Thyroid gland (tissue), 4 donors: ENCODE data around the gene UTS2B. TPM values are rescaled to one million over a fixed set of nuclear protein-coding genes. Genes with fewer than 3 reads are reported as not detected.

ENCODE experiments used
- DNase-seq, 2 donors: peaks; one replicate each; pipeline ENCODE4 v3.0.0-alpha.2; 2019
- H3K27ac ChIP-seq, 3 donors: fragments of 200-600 bp; sonication (generic); 1 replicate in 2 of 3; 2 replicates in 1 of 3; pipeline ENCODE4 v1.5.1; 2016 to 2019; ENCODE audit warnings: mild to moderate bottlenecking in 1 of 3, moderate library complexity in 1 of 3
- H3K27me3 ChIP-seq: fragments of 200-600 bp; sonication (generic); one replicate; pipeline ENCODE4 v1.5.1; 2019
- H3K36me3 ChIP-seq, 2 donors: fragments of 200-600 bp; sonication (generic); one replicate each; pipeline ENCODE4 v1.5.1; 2016 to 2019
- H3K4me1 ChIP-seq, 2 donors: fragments of 200-600 bp; sonication (generic); one replicate each; pipeline ENCODE4 v1.5.1; 2017 to 2019
- H3K4me3 ChIP-seq, 3 donors: fragments of 200-600 bp; sonication (generic); replicated peaks in 1 of 3; 1 replicate in 2 of 3; 2 replicates in 1 of 3; pipeline ENCODE4 v1.5.1; 2016; ENCODE audit warnings: mild to moderate bottlenecking in 1 of 3
- H3K9me3 ChIP-seq: fragments of 200-600 bp; sonication (generic); one replicate; pipeline ENCODE4 v1.5.1; 2017
- POLR2A ChIP-seq, 2 donors: fragments of 450-650 bp; IDR thresholded peaks; one replicate each; pipeline ENCODE4 v1.6.1; 2017; ENCODE audit warnings: antibody characterized with exemption in 2 of 2, mild to moderate bottlenecking in 2 of 2, moderate library complexity in 1 of 2
- WGBS, 2 donors: methylation state at CpG; one replicate each; pipeline ENCODE4 v1.1.5; 2017; 5-methylcytosine and 5-hydroxymethylcytosine counted together
- intact Hi-C: fragments of 100-400 bp; cut with DNase I; formaldehyde crosslinking; loops from one replicate; pipeline ENCODE4 v1.15.1; 2023
- total RNA-seq, 4 donors: library from RNA; depleted of rRNA; stranded (reverse); fragments of >200 nt; gene quantifications; one replicate each; pipeline ENCODE4 v1.2.3, GENCODE V29; 2016
- TF ChIP-seq, protein P1 (sequence below), 6 experiments: fragments of 200-600 bp in 3 of 6; fragments of 450-650 bp in 3 of 6; sonication (generic) in 3 of 6; IDR thresholded peaks; one replicate each; pipeline ENCODE4 v1.5.1; 2016 to 2019; ENCODE audit warnings: antibody characterized with exemption in 6 of 6, mild to moderate bottlenecking in 2 of 6, inconsistent platforms in 1 of 6, moderate library complexity in 1 of 6

Gene UTS2B
- total RNA-seq, 4 donors from 2014 or later, result 0.27 to 2.0 (median 1.4) TPM; not detected in 1

DNA sequence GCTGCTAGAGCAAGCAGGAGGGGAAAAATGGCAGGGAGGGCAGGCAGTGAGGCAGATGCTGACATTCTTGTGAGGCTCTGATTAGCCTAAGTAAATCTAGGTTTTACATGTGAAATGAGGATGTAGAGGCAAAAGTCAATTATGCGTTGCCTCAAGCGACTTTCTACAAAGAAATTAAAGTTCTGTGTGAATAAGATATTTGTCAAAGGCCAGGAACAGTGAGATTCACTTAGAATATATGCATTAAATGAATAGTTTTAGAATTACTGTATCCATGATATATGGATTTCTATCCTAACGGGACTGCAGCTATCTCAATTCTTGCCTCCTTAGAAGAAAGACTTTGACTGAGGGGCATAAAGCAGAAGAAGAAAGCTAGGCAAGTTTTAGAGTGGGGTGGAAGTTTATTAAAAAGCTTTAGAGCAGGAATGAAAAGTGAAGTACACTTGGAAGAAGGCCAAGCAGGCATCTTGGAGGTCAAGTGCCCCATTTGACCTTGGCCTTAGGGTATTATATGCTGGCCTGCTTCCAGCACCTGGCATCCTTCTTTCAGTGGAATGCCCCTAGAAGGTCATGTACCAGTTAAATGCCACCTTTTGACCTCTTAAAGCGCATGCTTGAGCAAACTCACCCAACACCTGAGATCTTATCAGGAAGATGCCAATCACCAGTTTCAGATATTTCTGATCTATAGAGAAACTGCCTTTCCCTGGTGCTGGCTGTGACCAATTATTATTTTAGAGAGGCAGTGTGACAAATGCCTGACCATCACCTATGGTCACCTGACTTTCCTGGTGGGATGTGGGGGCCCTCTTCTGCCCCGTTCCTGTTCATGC lies 93.1 kb downstream of the UTS2B start:
- H3K36me3 ChIP-seq, result no peaks in the 10 kb centered on the region
- no peak for DNase-seq
- intact Hi-C loops, result no loop called here
- no peak overlapping the region for H3K27ac ChIP-seq
- H3K27me3 ChIP-seq, result no peaks in the 10 kb centered on the region
- H3K4me1 ChIP-seq, result no peaks in the 10 kb centered on the region
- H3K4me3 ChIP-seq, result no peak overlapping the region
- TF ChIP-seq, protein P1, sequence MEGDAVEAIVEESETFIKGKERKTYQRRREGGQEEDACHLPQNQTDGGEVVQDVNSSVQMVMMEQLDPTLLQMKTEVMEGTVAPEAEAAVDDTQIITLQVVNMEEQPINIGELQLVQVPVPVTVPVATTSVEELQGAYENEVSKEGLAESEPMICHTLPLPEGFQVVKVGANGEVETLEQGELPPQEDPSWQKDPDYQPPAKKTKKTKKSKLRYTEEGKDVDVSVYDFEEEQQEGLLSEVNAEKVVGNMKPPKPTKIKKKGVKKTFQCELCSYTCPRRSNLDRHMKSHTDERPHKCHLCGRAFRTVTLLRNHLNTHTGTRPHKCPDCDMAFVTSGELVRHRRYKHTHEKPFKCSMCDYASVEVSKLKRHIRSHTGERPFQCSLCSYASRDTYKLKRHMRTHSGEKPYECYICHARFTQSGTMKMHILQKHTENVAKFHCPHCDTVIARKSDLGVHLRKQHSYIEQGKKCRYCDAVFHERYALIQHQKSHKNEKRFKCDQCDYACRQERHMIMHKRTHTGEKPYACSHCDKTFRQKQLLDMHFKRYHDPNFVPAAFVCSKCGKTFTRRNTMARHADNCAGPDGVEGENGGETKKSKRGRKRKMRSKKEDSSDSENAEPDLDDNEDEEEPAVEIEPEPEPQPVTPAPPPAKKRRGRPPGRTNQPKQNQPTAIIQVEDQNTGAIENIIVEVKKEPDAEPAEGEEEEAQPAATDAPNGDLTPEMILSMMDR (IDR thresholded peaks at IDR 0.05), result no peak
- TF ChIP-seq POLR2A (IDR thresholded peaks at IDR 0.05), result no peak
- 82 to 94% methylated on average over 5 of the region's 5 CpGs for WGBS, 2 donors
- H3K9me3 ChIP-seq, result no peaks in the 10 kb centered on the region

DNA sequence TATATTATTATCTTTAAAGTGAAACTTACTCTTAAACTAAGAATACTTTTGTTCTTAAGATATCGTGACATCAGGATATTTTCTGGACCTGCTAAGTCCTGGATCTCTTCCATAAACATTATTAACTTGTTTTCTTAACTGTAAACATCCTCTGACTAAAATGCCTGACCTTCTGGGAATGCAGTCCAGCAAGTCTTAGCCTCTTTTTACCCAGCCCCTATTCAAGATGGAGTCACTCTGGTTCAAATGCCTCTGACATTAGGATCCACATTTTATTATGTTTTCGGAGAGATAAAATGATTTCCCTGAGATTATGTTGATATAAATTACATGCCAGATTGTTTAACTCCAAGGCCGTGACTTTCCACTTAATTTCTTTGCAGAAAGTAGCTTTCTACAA lies 93.7 kb downstream of the UTS2B start:
- no peaks in the 10 kb centered on the region for H3K4me1 ChIP-seq
- 75 to 87% methylated on average over 3 of the region's 3 CpGs for WGBS, 2 donors
- H3K27me3 ChIP-seq, result no peaks in the 10 kb centered on the region
- H3K36me3 ChIP-seq, result no peaks in the 10 kb centered on the region
- no peaks in the 10 kb centered on the region for H3K9me3 ChIP-seq
- TF ChIP-seq, protein P1 (IDR thresholded peaks at IDR 0.05), result no peak
- TF ChIP-seq POLR2A (IDR thresholded peaks at IDR 0.05), result no peak
- H3K27ac ChIP-seq, result no peak overlapping the region
- intact Hi-C loops, result no loop called here
- DNase-seq, result no peak
- H3K4me3 ChIP-seq, result no peak overlapping the region

DNA sequence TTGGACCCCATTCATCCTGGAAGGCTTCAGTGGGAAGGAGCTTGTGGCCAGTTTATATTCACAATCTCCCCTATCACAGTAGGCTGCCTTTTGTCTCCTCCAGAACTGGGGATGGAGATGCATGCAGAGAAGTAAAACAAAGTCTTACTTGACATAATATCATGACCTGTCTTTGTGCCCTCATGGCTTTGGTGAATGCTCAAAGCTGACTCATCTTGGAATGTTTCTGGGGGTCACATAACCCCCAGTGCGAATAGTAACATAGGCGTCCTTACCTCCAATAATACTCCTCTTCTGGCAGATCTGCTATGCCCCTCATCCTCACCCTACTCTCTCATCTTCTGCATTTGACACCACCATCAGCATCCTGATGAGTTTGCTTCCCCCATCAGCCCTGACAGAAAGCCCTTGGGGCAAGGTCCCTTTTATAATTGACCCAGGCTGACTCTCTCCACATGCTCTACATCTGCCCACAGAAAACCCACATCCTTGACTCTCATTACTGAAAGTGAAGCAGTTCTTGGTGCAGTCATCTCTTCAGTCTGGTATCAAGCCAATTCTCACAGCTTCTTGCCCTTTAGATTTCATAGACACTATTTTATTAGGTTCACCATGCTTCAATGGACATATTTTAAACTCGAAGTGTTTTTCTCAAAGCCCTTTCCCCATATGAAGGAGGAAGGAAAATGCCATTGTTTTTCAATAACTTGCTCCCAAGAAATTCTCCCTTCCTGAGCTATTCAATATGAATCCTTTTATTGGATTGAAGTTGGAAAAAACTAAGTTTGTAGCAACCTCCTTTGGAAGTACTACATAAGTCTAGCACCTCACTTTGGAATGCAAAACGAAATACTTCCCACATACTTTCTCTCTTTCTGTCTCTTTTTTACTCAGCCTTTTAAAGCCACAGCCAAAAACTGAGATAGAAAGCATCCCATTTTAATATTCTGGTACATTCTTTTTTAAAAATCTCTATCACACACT lies 94.7 kb downstream of the UTS2B start:
- no peak for TF ChIP-seq POLR2A (IDR thresholded peaks at IDR 0.05)
- TF ChIP-seq, protein P1 (IDR thresholded peaks at IDR 0.05), result no peak
- intact Hi-C loops, result no loop called here
- Histone ChIP-seq H3K4me3 (no peak overlapping the region), H3K36me3 (no peaks in the 10 kb centered on the region), H3K9me3 (no peaks in the 10 kb centered on the region), H3K27ac (no peak overlapping the region), H3K4me1 (no peaks in the 10 kb centered on the region), H3K27me3 (no peaks in the 10 kb centered on the region)
- WGBS, 2 donors, result 69 to 71% methylated on average over 4 of the region's 4 CpGs
- no peak for DNase-seq

DNA sequence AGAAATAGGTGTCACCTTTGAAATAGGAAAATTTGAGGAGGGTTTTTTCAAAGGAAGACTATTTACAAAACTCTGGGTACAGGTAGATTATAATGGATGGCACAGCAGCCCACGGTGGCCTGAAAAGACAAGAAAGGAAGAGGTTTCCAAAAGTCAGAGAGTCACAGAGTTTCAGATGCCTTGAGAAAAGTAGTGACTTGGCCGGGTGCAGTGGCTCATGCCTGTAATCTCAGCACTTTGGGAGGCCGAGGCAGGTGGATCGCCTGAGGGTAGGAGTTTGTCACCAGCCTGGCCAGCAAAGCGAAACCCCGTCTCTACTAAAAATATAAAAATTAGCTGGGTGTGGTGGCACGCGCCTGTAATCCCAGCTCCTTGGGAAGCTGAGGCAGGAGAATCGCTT lies 96.1 kb downstream of the UTS2B start:
- H3K36me3 ChIP-seq, result no peaks in the 10 kb centered on the region
- H3K27me3 ChIP-seq, result no peaks in the 10 kb centered on the region
- no peak overlapping the region for H3K27ac ChIP-seq
- WGBS, 2 donors, result 94 to 95% methylated on average over 9 of the region's 9 CpGs
- no peaks in the 10 kb centered on the region for H3K9me3 ChIP-seq
- intact Hi-C loops, result no loop called here
- H3K4me1 ChIP-seq, result no peaks in the 10 kb centered on the region
- DNase-seq, result no peak
- TF ChIP-seq, protein P1 (IDR thresholded peaks at IDR 0.05), result no peak
- TF ChIP-seq POLR2A (IDR thresholded peaks at IDR 0.05), result no peak
- H3K4me3 ChIP-seq, result no peak overlapping the region
